Spinal cord (tissue), 10 donors: ENCODE data around the gene COL17A1. TPM values are rescaled to one million over a fixed set of nuclear protein-coding genes. Genes with fewer than 3 reads are reported as not detected.

ENCODE experiments used
- DNase-seq, 6 donors: peaks; one replicate each; pipeline versions ENCODE4 v3.0.0 to v3.0.0-alpha.2; 2013 to 2015; ENCODE audit warnings: low spot score in 6 of 6, low read depth in 4 of 6
- H3K27ac ChIP-seq: one replicate; pipeline ENCODE4 v1.5.1; 2013; ENCODE audit warnings: low read depth, low read length, control low read depth
- H3K27me3 ChIP-seq: one replicate; pipeline ENCODE4 v1.6.1; 2013; ENCODE audit warnings: low read length; ENCODE audit not compliant: control insufficient read depth, insufficient read depth
- H3K36me3 ChIP-seq: one replicate; pipeline ENCODE4 v1.6.1; 2013; ENCODE audit warnings: low read length; ENCODE audit not compliant: control insufficient read depth, insufficient read depth
- H3K4me1 ChIP-seq: one replicate; pipeline ENCODE4 v1.6.1; 2013; ENCODE audit warnings: low read length; ENCODE audit not compliant: control insufficient read depth, insufficient read depth
- H3K4me3 ChIP-seq: one replicate; pipeline ENCODE4 v1.5.1; 2013; ENCODE audit warnings: low read depth, low read length, control low read depth
- H3K9me3 ChIP-seq: one replicate; pipeline ENCODE4 v1.6.1; 2013; ENCODE audit warnings: low read length; ENCODE audit not compliant: control insufficient read depth, insufficient read depth
- WGBS: methylation state at CpG from one replicate; pipeline ENCODE4 v1.1.5; 2013; ENCODE audit warnings: missing lambda C conversion rate; ENCODE audit not compliant: insufficient coverage; 5-methylcytosine and 5-hydroxymethylcytosine counted together
- polyA plus RNA-seq, 2 donors: library from polyadenylated mRNA; unstranded; fragments of 120-200 nt; gene quantifications; one replicate each; pipeline ENCODE4 v1.2.1, GENCODE V29; 2013; ENCODE audit not compliant: insufficient read length in 2 of 2
- total RNA-seq, 2 donors: library from RNA; depleted of rRNA in 1 of 2; stranded (reverse); fragments of 120-200 nt in 1 of 2; fragments of >200 nt in 1 of 2; gene quantifications; one replicate each; pipeline versions ENCODE4 v1.2.3 to v1.2.4, GENCODE V29; 2013 to 2014
- donor health status: healthy.

Gene COL17A1
- total and polyA plus RNA-seq, 4 donors, result 0.35 to 1.7 (median 0.54) TPM

GRCh38 chr10:103985726-103986125, 100.0 kb downstream of the COL17A1 start:
- DNase-seq, result no peak
- H3K4me1 ChIP-seq, result peaks cover 4% of the 10 kb centered on the region
- no peak overlapping the region for H3K4me3 ChIP-seq
- no peaks in the 10 kb centered on the region for H3K27me3 ChIP-seq
- H3K27ac ChIP-seq, result no peak overlapping the region
- no peaks in the 10 kb centered on the region for H3K9me3 ChIP-seq
- no peaks in the 10 kb centered on the region for H3K36me3 ChIP-seq

- H3K27ac ChIP-seq, result no peak overlapping the region
- H3K36me3 ChIP-seq, result no peaks in the 10 kb centered on the region
- H3K9me3 ChIP-seq, result no peaks in the 10 kb centered on the region
- H3K4me3 ChIP-seq, result no peak overlapping the region
- H3K4me1 ChIP-seq, result peaks cover 4% of the 10 kb centered on the region
- no peaks in the 10 kb centered on the region for H3K27me3 ChIP-seq
- DNase-seq, result no peak
- 80% methylated on average over 1 of the region's 4 CpGs for WGBS
These were observed 102.2 kb downstream of the COL17A1 start for GRCh38 chr10:103983367-103983911.

- no peaks in the 10 kb centered on the region for H3K36me3 ChIP-seq
- no peaks in the 10 kb centered on the region for H3K9me3 ChIP-seq
- H3K27me3 ChIP-seq, result no peaks in the 10 kb centered on the region
- no peak overlapping the region for H3K4me3 ChIP-seq
- no peak for DNase-seq
- no peak overlapping the region for H3K27ac ChIP-seq
- WGBS, result 100% methylated on average over 1 of the region's 4 CpGs
- peaks cover 4% of the 10 kb centered on the region for H3K4me1 ChIP-seq
These were observed 103.0 kb downstream of the COL17A1 start for GRCh38 chr10:103982639-103983038.

Other genes with a start within 250 kb of the COL17A1 start
- 10 to 100 TPM; 32.2 to 41.2 TPM for gene SH3PXD2A, start 230.3 kb downstream of the COL17A1 start, total RNA-seq
- gene SH3PXD2A, start 230.3 kb downstream of the COL17A1 start, polyA plus RNA-seq, result 10 to 100 TPM; 23.1 to 33.2 TPM
- 10 to 100 TPM; 21.9 to 30.9 TPM for gene STN1, start 167.7 kb downstream of the COL17A1 start, total RNA-seq
- 10 to 100 TPM; 12.7 to 13.5 TPM for gene STN1, start 167.7 kb downstream of the COL17A1 start, polyA plus RNA-seq
- gene SLK, start 118.7 kb downstream of the COL17A1 start, total RNA-seq, result 10 to 100 TPM; 55.3 to 65.5 TPM
- gene SLK, start 118.7 kb downstream of the COL17A1 start, polyA plus RNA-seq, result 10 to 100 TPM; 15.1 to 19.9 TPM
- 10 to 100 TPM; 11.1 to 11.6 TPM for gene SFR1, start 36.3 kb upstream of the COL17A1 start, total RNA-seq
- 1 to 10 TPM; 6.7 to 6.9 TPM for gene SFR1, start 36.3 kb upstream of the COL17A1 start, polyA plus RNA-seq
- gene CFAP43, start 146.5 kb upstream of the COL17A1 start, total RNA-seq, result 10 to 100 TPM; 15.0 to 42.5 TPM
- gene CFAP43, start 146.5 kb upstream of the COL17A1 start, polyA plus RNA-seq, result 10 to 100 TPM; 13.4 to 15.7 TPM
- 10 to 100 TPM; 61.2 to 65.6 TPM for gene GSTO1, start 169.0 kb upstream of the COL17A1 start, total RNA-seq
- gene GSTO1, start 169.0 kb upstream of the COL17A1 start, polyA plus RNA-seq, result 10 to 100 TPM; 45.9 to 52.3 TPM
- 1 to 10 TPM; 3.5 to 4.4 TPM for gene GSTO2, start 183.3 kb upstream of the COL17A1 start, total RNA-seq
- 1 to 10 TPM; 4.4 to 5.6 TPM for gene GSTO2, start 183.3 kb upstream of the COL17A1 start, polyA plus RNA-seq